GM12873 (cell line): Measurements from ENCODE around the gene UNC5CL.

Experiments
- CTCF ChIP-seq: IDR thresholded peaks from 2 replicates; pipeline ENCODE4 v1.5.1; 2012; ENCODE audit warnings: low read depth, mild to moderate bottlenecking, moderate library complexity, low read length, control low read depth; ENCODE audit not compliant: insufficient read depth; ENCODE audit errors: missing control alignments

Gene UNC5CL

GRCh38 chr6:41037107-41037900 is 1.7 kb downstream of the UNC5CL start:
- TF ChIP-seq CTCF, result no peak

- no peak for TF ChIP-seq CTCF
Measured at GRCh38 chr6:41036601-41037000, 2.4 kb downstream of the UNC5CL start.

- no peak for TF ChIP-seq CTCF
Measured at GRCh38 chr6:41036186-41036585, 2.8 kb downstream of the UNC5CL start.

- TF ChIP-seq CTCF, result no peak
Measured at GRCh38 chr6:41033776-41034175, 5.2 kb downstream of the UNC5CL start.

- no peak for TF ChIP-seq CTCF
Measured at GRCh38 chr6:41032830-41033229, 6.2 kb downstream of the UNC5CL start.

GRCh38 chr6:41028561-41029412 is 10.2 kb downstream of the UNC5CL start:
- TF ChIP-seq CTCF, result no peak
